ENCODE results near the gene GZMM.

Gene GZMM

GRCh38 chr19:543910-544608, at the start of gene GZMM:
Gene GZMM, plus strand, starts transcription at chr19:544053. Its CDS starts 19 bp downstream, at chr19:544072.
- no peak for DNase-seq (ENCODE audit: low spot score)

GRCh38 chr19:494171-495080, 49.4 kb upstream of the GZMM start:
- DNase-seq (ENCODE audit: low spot score) = no peak

- DNase-seq (ENCODE audit: low spot score) = no peak
Measured at GRCh38 chr19:495081-495401, 48.8 kb upstream of the GZMM start.

- peak; percentile 37 for DNase-seq (ENCODE audit: low spot score)
Measured at GRCh38 chr19:495402-496111, 48.3 kb upstream of the GZMM start.

GRCh38 chr19:496112-496665, 47.7 kb upstream of the GZMM start, which contains the start of gene MADCAM1:
Gene MADCAM1, plus strand, starts transcription at chr19:496486. Its CDS starts 14 bp downstream, at chr19:496500.
- DNase-seq (ENCODE audit: low spot score) = no peak

- no peak for DNase-seq (ENCODE audit: low spot score)
Measured at GRCh38 chr19:496986-497385, 46.9 kb upstream of the GZMM start.

GRCh38 chr19:497491-497868, 46.4 kb upstream of the GZMM start:
- DNase-seq (ENCODE audit: low spot score) = no peak

GRCh38 chr19:497869-498510, 45.9 kb upstream of the GZMM start:
- DNase-seq (ENCODE audit: low spot score) = no peak

- DNase-seq (ENCODE audit: low spot score) = no peak
Measured at GRCh38 chr19:498511-498891, 45.4 kb upstream of the GZMM start.

DNA sequence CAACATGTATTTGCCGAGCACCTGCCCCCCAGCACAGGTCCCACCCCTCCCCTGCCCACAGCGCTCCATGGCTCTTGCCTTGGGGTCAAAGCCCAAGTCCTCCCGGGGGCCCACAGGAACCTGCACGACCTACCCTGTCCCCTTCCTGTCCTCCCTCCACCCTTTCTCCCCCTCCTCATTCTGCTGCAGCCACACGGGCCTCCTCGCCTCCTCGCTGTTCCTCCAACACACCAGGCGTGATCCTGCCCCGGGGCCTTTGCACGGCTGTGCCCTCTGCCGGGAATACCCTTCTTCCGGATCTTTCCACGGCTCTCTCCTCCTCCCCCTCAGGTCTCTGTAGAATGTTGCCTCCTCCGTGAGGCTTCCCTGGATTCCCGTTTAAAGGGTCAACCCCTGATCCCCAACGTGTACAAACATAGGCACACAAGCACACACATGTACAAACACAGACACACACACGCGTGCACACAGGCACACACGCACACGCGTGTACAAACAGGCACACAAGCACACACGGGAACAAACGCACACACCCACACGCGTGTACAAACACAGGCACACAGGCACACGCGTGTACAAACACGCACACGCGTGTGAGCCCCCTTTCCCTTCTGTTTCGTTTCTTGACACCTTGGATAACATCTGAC, 44.8 kb upstream of the GZMM start:
- DNase-seq (ENCODE audit: low spot score) = no peak

GRCh38 chr19:501646-502045, 42.2 kb upstream of the GZMM start:
- DNase-seq (ENCODE audit: low spot score) = no peak

GRCh38 chr19:504616-505015, 39.2 kb upstream of the GZMM start:
- DNase-seq (ENCODE audit: low spot score) = no peak

- peak; percentile 100 for DNase-seq (ENCODE audit: low spot score)
Measured at GRCh38 chr19:506404-507285, 37.2 kb upstream of the GZMM start.

DNA sequence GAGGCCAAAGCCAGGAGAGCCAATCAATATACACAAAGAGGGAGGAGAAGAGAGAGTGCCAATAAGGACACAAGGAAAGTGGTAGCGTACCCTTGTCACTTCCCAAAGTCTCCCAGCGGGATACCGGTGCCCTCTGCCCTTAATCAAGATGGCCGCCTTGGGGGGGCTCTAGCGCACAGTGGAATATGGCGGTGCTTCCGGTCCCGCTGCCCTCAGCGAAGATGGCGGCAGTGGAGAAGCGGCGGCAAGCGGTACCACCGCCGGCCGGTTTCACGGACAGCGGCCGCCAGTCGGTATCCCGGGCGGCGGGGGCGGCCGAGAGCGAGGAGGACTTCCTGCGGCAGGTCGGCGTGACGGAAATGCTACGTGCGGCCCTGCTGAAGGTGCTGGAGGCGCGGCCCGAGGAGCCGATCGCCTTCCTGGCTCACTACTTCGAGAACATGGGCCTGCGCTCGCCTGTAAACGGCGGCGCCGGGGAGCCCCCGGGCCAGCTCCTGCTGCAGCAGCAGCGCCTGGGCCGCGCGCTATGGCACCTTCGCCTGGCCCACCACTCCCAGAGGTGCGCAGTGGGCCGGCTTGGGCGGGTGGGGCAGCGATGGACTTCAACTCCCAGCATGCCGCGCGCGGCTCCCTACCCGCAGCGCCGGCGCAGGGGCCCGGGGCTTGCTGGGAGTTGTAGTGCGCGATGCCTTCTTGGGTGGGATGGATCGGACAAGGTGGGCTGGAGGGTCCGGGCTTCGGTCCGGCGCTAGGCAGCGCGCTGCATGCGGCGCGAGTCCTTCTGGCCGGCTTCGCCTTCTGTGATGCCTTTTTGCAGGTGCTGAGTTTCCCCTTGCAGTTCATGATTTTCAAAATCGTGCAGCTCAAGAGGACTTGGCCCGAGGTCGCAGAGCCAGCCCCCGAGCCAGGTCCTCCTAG, 36.3 kb upstream of the GZMM start, which contains the start of gene TPGS1:
TPGS1 (plus strand) TSS at position 212 of the 918 bp plus-strand sequence; CDS start at position 222, 10 bp downstream.
- peak; percentile 81 for DNase-seq (ENCODE audit: low spot score)

- no peak for DNase-seq (ENCODE audit: low spot score)
Measured at GRCh38 chr19:508204-509150, 35.4 kb upstream of the GZMM start.

DNA sequence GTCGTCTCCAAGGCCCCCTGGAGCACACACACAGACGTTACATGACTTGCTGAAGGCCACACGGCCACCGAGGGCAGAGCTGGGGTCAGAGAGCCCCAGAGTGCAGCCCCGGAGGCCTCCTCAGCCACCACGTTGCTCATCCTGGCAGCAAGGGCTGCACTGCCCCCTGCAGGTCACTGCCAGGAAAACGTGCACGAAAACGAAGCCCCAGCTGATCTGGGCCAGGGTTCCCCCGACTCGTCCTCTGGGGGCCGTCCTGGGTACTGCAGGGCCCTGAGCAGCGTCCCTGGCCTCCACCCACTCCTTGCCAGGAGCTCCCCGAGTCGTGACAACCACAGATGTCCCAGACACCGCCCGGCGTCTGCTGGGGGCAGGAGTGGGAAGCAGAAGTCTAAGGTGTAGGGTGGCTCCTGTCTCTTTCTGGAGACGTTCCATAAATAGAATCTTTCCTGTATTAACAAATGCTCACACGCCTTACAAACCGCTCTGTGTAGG, 33.2 kb upstream of the GZMM start:
- peak; percentile 79 for DNase-seq (ENCODE audit: low spot score)

GRCh38 chr19:511101-511851, 32.6 kb upstream of the GZMM start:
- no peak for DNase-seq (ENCODE audit: low spot score)

All from AG08395 (cell line).